ELR (cell line): ENCODE measurements around the gene CCNC.
"Not testable (repeated sequence)": the region's sequence is repeated elsewhere in the genome, so short reads cannot be mapped to it uniquely, and the experiment has no call there.

Experiments used
- DNase-seq: peaks from one replicate; pipeline ENCODE4 v3.0.0-alpha.2; 2015; ENCODE audit warnings: low read depth

The CCNC gene

GRCh38 chr6:99603421-99604165 is 35.1 kb upstream of the CCNC start:
- peak; percentile 49 for DNase-seq

GRCh38 chr6:99602520-99603420 is 34.3 kb upstream of the CCNC start:
- no peak for DNase-seq

GRCh38 chr6:99594696-99595095 is 26.2 kb upstream of the CCNC start:
- DNase-seq: not testable (repeated sequence)

- DNase-seq: no peak
Measured at GRCh38 chr6:99592900-99593299, 24.4 kb upstream of the CCNC start.

- DNase-seq: no peak
Measured at GRCh38 chr6:99591673-99592364, 23.4 kb upstream of the CCNC start.

- DNase-seq: no peak
Measured at GRCh38 chr6:99590728-99591672, 22.5 kb upstream of the CCNC start.

GRCh38 chr6:99589907-99590493 is 21.5 kb upstream of the CCNC start:
- no peak for DNase-seq

GRCh38 chr6:99589290-99589672 is 20.8 kb upstream of the CCNC start:
- DNase-seq: peak; percentile 36

- peak; percentile 71 for DNase-seq
Measured at GRCh38 chr6:99588618-99589289, 20.3 kb upstream of the CCNC start.

GRCh38 chr6:99587792-99588191 is 19.3 kb upstream of the CCNC start:
- DNase-seq: no peak

GRCh38 chr6:99579781-99580180 is 11.3 kb upstream of the CCNC start:
- no peak for DNase-seq

- DNase-seq: no peak
Measured at GRCh38 chr6:99575544-99576227, 7.2 kb upstream of the CCNC start.

GRCh38 chr6:99573980-99574617 is 5.6 kb upstream of the CCNC start:
- no peak for DNase-seq

- no peak for DNase-seq
Measured at GRCh38 chr6:99563056-99563723, 5.3 kb downstream of the CCNC start.

GRCh38 chr6:99560668-99561067 is 7.8 kb downstream of the CCNC start:
- no peak for DNase-seq

- DNase-seq: no peak
Measured at GRCh38 chr6:99559057-99559456, 9.4 kb downstream of the CCNC start.

- DNase-seq: no peak
Measured at GRCh38 chr6:99553888-99554287, 14.6 kb downstream of the CCNC start.

GRCh38 chr6:99550046-99550748 is 18.3 kb downstream of the CCNC start:
- no peak for DNase-seq
